Tibial nerve (tissue), 4 donors: Measurements from ENCODE around the gene ACOT6. TPM values are rescaled to one million over a fixed set of nuclear protein-coding genes. Genes with fewer than 3 reads are reported as not detected.
"Not testable (repeated sequence)": the region's sequence is repeated elsewhere in the genome, so short reads cannot be mapped to it uniquely, and the experiment has no call there.

Experiments
- DNase-seq, 2 donors: peaks; one replicate each; pipeline ENCODE4 v3.0.0-alpha.2; 2019; ENCODE audit warnings: low spot score in 2 of 2
- H3K27ac ChIP-seq, 4 donors: fragments of 200-600 bp; sonication (generic) in 3 of 4; one replicate each; pipeline ENCODE4 v1.5.1; 2017 to 2019; ENCODE audit warnings: mild to moderate bottlenecking in 1 of 4
- H3K27me3 ChIP-seq, 2 donors: fragments of 200-600 bp; sonication (generic) in 1 of 2; one replicate each; pipeline versions ENCODE4 v1.5.1 to v1.6.0; 2017 to 2019
- H3K36me3 ChIP-seq, 3 donors: fragments of 200-600 bp; sonication (generic); one replicate each; pipeline ENCODE4 v1.5.1; 2018 to 2019
- H3K4me1 ChIP-seq, 4 donors: fragments of 200-600 bp; sonication (generic) in 3 of 4; one replicate each; pipeline ENCODE4 v1.5.1; 2017 to 2019
- H3K4me3 ChIP-seq, 4 donors: fragments of 200-600 bp; sonication (generic) in 3 of 4; one replicate each; pipeline ENCODE4 v1.5.1; 2017 to 2019; ENCODE audit warnings: mild to moderate bottlenecking in 1 of 4, moderate library complexity in 1 of 4
- H3K9me3 ChIP-seq, 4 donors: fragments of 200-600 bp; sonication (generic) in 3 of 4; one replicate each; pipeline ENCODE4 v1.5.1; 2017 to 2019
- CTCF ChIP-seq, 5 experiments: fragments of 200-600 bp in 3 of 5; fragments of 450-650 bp in 2 of 5; sonication (generic) in 3 of 5; IDR thresholded peaks; one replicate each; pipeline ENCODE4 v1.5.1; 2016 to 2019; ENCODE audit warnings: antibody characterized with exemption in 5 of 5, mild to moderate bottlenecking in 3 of 5, moderate library complexity in 2 of 5
- EP300 ChIP-seq, 2 donors: sonication (generic); formaldehyde crosslinking; IDR thresholded peaks; one replicate each; pipeline ENCODE4 v1.6.1; 2017; ENCODE audit warnings: antibody characterized with exemption in 2 of 2, mild to moderate bottlenecking in 1 of 2
- POLR2A ChIP-seq, 2 donors: fragments of 450-650 bp; IDR thresholded peaks; one replicate each; pipeline ENCODE4 v1.6.1; 2017; ENCODE audit warnings: antibody characterized with exemption in 2 of 2, mild to moderate bottlenecking in 2 of 2, moderate library complexity in 2 of 2
- WGBS, 2 donors: methylation state at CpG; one replicate each; pipeline ENCODE4 v1.1.5; 2018; 5-methylcytosine and 5-hydroxymethylcytosine counted together
- total RNA-seq, 4 donors: library from RNA; depleted of rRNA; stranded (reverse); fragments of >200 nt; gene quantifications; one replicate each; pipeline ENCODE4 v1.1.0, GENCODE V29; 2016

ACOT6 gene
- total RNA-seq, 4 donors from 2014 or later, result 0.39 TPM; not detected in 3

GRCh38 chr14:73633116-73634010, 21.0 kb downstream of the ACOT6 start:
- H3K9me3 ChIP-seq, result no peaks in the 10 kb centered on the region
- WGBS, 2 donors, result 13 to 16% methylated on average over 39 to 42 of the region's 44 CpGs
- peak; percentile 82 to 92 (median 89) for TF ChIP-seq CTCF (IDR thresholded peaks at IDR 0.05)
- TF ChIP-seq EP300 (IDR thresholded peaks at IDR 0.05), result no peak
- no peak for TF ChIP-seq POLR2A (IDR thresholded peaks at IDR 0.05)
- H3K27me3 ChIP-seq, result no peaks in the 10 kb centered on the region
- peak overlapping the region; percentile 53 to 67 (median 62) for H3K4me3 ChIP-seq
- no peaks in the 10 kb centered on the region for H3K36me3 ChIP-seq
- peaks cover 0 to 15% (median 6%) of the 10 kb centered on the region in 4 donors for H3K4me1 ChIP-seq
- peak overlapping the region in 2 of 4 donors; percentile 23 to 52 for H3K27ac ChIP-seq
- DNase-seq, result peak in 1 of 2 donors; percentile 66

- peaks cover 0 to 15% (median 6%) of the 10 kb centered on the region in 4 donors for H3K4me1 ChIP-seq
- DNase-seq, result no peak
- H3K4me3 ChIP-seq, result peak overlapping the region; percentile 53 to 67 (median 62)
- H3K27me3 ChIP-seq, result no peaks in the 10 kb centered on the region
- H3K36me3 ChIP-seq, result no peaks in the 10 kb centered on the region
- 14 to 18% methylated on average over 46 to 52 of the region's 53 CpGs for WGBS, 2 donors
- peak overlapping the region in 2 of 4 donors; percentile 23 to 52 for H3K27ac ChIP-seq
- H3K9me3 ChIP-seq, result no peaks in the 10 kb centered on the region
- TF ChIP-seq POLR2A (IDR thresholded peaks at IDR 0.05) (no peak), CTCF (IDR thresholded peaks at IDR 0.05) (peak in 4 of 5 experiments; percentile 7 to 32 (median 26)), EP300 (IDR thresholded peaks at IDR 0.05) (no peak)
These were observed 21.9 kb downstream of the ACOT6 start for GRCh38 chr14:73634011-73634833.

- not testable (repeated sequence) for H3K36me3 ChIP-seq, H3K27me3 ChIP-seq, H3K4me3 ChIP-seq, H3K27ac ChIP-seq, H3K9me3 ChIP-seq, DNase-seq
- WGBS, 2 donors, result 79 to 89% methylated on average over 10 of the region's 10 CpGs
- H3K4me1 ChIP-seq, result peaks cover 0 to 15% (median 6%) of the 10 kb centered on the region in 4 donors
These were observed 24.0 kb downstream of the ACOT6 start for GRCh38 chr14:73636355-73636754.

GRCh38 chr14:73637830-73638229, 25.5 kb downstream of the ACOT6 start:
- WGBS, 2 donors, result 69% methylated on average over 5 of the region's 5 CpGs

More at GRCh38 chr14:73637830-73638229, 25.5 kb downstream of the ACOT6 start:
- peaks cover 0 to 15% (median 5%) of the 10 kb centered on the region in 4 donors for H3K4me1 ChIP-seq
- TF ChIP-seq EP300 (IDR thresholded peaks at IDR 0.05) (no peak), CTCF (IDR thresholded peaks at IDR 0.05) (no peak), POLR2A (IDR thresholded peaks at IDR 0.05) (no peak)
- DNase-seq, result no peak
- H3K4me3 ChIP-seq, result no peak overlapping the region
- H3K27ac ChIP-seq, result no peak overlapping the region
- no peaks in the 10 kb centered on the region for H3K9me3 ChIP-seq
- no peaks in the 10 kb centered on the region for H3K36me3 ChIP-seq
- no peaks in the 10 kb centered on the region for H3K27me3 ChIP-seq
